CD4-positive, alpha-beta memory T cell (primary cell): ENCODE results near the gene TRIM39. TPM values are rescaled to one million over a fixed set of nuclear protein-coding genes. Genes with fewer than 3 reads are reported as not detected.

Source experiments
- CTCF ChIA-PET: fragments of 350-600 bp; sonication (Branson Sonifier 250); formaldehyde crosslinking; loops from one replicate; lab custom pipeline; 2021; ENCODE audit warnings: inconsistent platforms; ENCODE audit not compliant: partially characterized antibody; lab: Charles Lee
- POLR2A ChIA-PET: fragments of 350-600 bp; sonication (Branson Sonifier 250); formaldehyde crosslinking; loops from one replicate; lab custom pipeline; 2021; ENCODE audit not compliant: partially characterized antibody; lab: Charles Lee
- DNase-seq, 5 donors: peaks; one replicate each; pipeline versions ENCODE4 v3.0.0 to v3.0.0-alpha.2; 2020 to 2022; ENCODE audit warnings: mixed read lengths in 1 of 5
- H3K27ac ChIP-seq: one replicate; pipeline ENCODE4 v1.7.0; 2013; ENCODE audit warnings: low read depth, low read length
- H3K27me3 ChIP-seq: 2 replicates; pipeline ENCODE4 v1.7.0; 2013; ENCODE audit warnings: mild to moderate bottlenecking, low read length, moderate library complexity; ENCODE audit not compliant: insufficient read depth
- H3K36me3 ChIP-seq: 2 replicates; pipeline ENCODE4 v1.7.0; 2013; ENCODE audit warnings: mild to moderate bottlenecking, low read length, moderate library complexity; ENCODE audit not compliant: insufficient read depth
- H3K4me1 ChIP-seq: 2 replicates; pipeline ENCODE4 v1.7.0; 2013; ENCODE audit warnings: mild to moderate bottlenecking, low read length, moderate library complexity; ENCODE audit not compliant: insufficient read depth
- H3K4me3 ChIP-seq, 2 donors: one replicate each; pipeline ENCODE4 v1.7.0; 2013; ENCODE audit warnings: low read length in 2 of 2, mild to moderate bottlenecking in 1 of 2
- H3K9me3 ChIP-seq, 2 donors: one replicate each; pipeline ENCODE4 v1.7.0; 2013; ENCODE audit warnings: low read length in 2 of 2, control low read depth in 1 of 2; ENCODE audit not compliant: control insufficient read depth in 1 of 2
- H3K27ac Mint-ChIP-seq, 7 donors: one replicate each; pipeline ENCODE4 v1.8.0; 2020 to 2021; ENCODE audit warnings: mixed read lengths in 7 of 7, mild to moderate bottlenecking in 6 of 7, inconsistent platforms in 3 of 7, moderate library complexity in 3 of 7
- H3K27me3 Mint-ChIP-seq, 2 donors: one replicate each; pipeline ENCODE4 v1.8.0; 2020 to 2021; ENCODE audit warnings: mixed read lengths in 2 of 2
- H3K36me3 Mint-ChIP-seq, 2 donors: one replicate each; pipeline ENCODE4 v1.8.0; 2020 to 2021; ENCODE audit warnings: mixed read lengths in 2 of 2, inconsistent platforms in 1 of 2, mild to moderate bottlenecking in 1 of 2
- H3K4me1 Mint-ChIP-seq, 4 donors: one replicate each; pipeline ENCODE4 v1.8.0; 2020 to 2021; ENCODE audit warnings: mixed read lengths in 4 of 4, mild to moderate bottlenecking in 1 of 4
- H3K4me3 Mint-ChIP-seq, 8 donors: one replicate each; pipeline ENCODE4 v1.8.0; 2020 to 2021; ENCODE audit warnings: mixed read lengths in 8 of 8, mild to moderate bottlenecking in 7 of 8, moderate library complexity in 6 of 8, inconsistent platforms in 3 of 8
- H3K9me3 Mint-ChIP-seq, 8 donors: one replicate each; pipeline ENCODE4 v1.8.0; 2020 to 2021; ENCODE audit warnings: mixed read lengths in 8 of 8, mild to moderate bottlenecking in 5 of 8, inconsistent platforms in 3 of 8, moderate library complexity in 1 of 8
- intact Hi-C: fragments of 100-400 bp; cut with micrococcal nuclease; formaldehyde crosslinking; loops from one replicate; pipeline ENCODE4 v1.15.1; 2023
- polyA plus RNA-seq, 2 donors: library from polyadenylated mRNA; unstranded; fragments of 300-500 nt; fragmentation: Illumina TruSeq; gene quantifications; one replicate each; pipeline ENCODE4 v1.2.3, GENCODE V29; 2021
- total RNA-seq, 2 experiments: library from RNA; stranded (reverse); gene quantifications; one replicate each; pipeline ENCODE4 v1.2.3, GENCODE V29; 2021

TRIM39 gene
- total and polyA plus RNA-seq, 4 experiments from 2014 or later, result 6.9 to 30.9 (median 23.1) TPM

DNA sequence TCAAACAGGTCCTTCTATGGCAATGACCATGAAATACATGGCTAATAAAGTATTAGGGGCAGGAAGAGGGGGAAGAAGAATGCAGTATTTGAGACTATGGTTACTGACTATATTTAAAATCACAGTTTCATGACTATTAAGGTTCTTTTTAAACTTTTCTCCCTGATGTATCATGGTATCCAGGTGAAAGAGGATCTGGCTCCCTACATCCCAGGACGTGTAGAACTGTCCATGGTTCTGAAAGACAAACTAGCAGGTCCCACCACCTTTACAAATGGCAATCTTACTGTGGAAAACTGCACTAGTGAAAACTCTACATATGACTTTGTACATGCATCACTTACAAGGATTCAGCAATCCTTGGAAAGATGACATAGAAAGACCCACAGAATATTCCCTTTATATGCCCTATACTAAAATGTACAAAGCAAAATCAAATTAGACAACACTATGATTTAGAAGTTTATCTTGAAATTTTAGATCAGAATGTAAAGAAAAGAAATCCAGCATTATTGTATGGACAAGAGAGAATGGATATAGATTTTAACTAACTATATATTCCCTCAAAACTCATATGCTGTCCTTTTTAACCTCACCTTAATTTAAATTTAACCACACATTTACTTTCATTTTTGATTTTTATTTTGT lies 51.7 kb downstream of the TRIM39 start:
- Mint-ChIP-seq H3K4me3 (no peak overlapping the region), H3K27me3 (peaks cover 21 to 40% of the 10 kb centered on the region in 2 donors), H3K9me3 (no peaks in the 10 kb centered on the region), H3K36me3 (no peaks in the 10 kb centered on the region), H3K4me1 (peaks cover 0 to 2% (median 0%) of the 10 kb centered on the region in 4 donors), H3K27ac (no peak overlapping the region)
- H3K4me1 ChIP-seq, result no peaks in the 10 kb centered on the region
- H3K9me3 ChIP-seq, result no peaks in the 10 kb centered on the region
- peaks cover 6% of the 10 kb centered on the region for H3K27me3 ChIP-seq
- no peaks in the 10 kb centered on the region for H3K36me3 ChIP-seq
- intact Hi-C loops, result no loop called here
- H3K4me3 ChIP-seq, result no peak overlapping the region
- no peak overlapping the region for H3K27ac ChIP-seq
- ChIA-PET CTCF (no interaction called here), POLR2A (no interaction called here)
- no peak for DNase-seq

DNA sequence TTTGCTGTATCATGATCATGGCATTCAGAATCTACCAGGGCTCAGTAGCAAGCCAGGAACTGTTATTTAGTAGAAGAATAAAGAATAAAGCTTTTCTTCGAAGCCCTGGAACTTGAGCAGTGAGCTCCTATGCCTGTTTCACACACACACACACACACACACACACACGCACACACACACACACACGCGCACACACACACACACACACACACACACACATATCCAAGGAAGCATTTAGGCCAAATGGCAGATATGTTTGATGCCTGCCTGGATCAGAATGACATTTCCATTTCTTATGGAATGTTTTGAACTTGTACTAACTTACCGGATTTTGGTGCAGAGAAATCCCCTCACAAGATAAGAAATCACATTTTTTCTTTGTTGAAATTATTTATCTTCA lies 53.7 kb downstream of the TRIM39 start:
- no peak overlapping the region for H3K27ac Mint-ChIP-seq
- intact Hi-C loops, result no loop called here
- CTCF ChIA-PET, result interaction anchor here (0.9 kb wide), 1 partner anchor 23 kb away, joined by 3 read pairs; no protein-coding TSS in a partner anchor
- H3K36me3 Mint-ChIP-seq, result no peaks in the 10 kb centered on the region
- POLR2A ChIA-PET, result no interaction called here
- no peak overlapping the region for H3K27ac ChIP-seq
- no peaks in the 10 kb centered on the region for H3K9me3 Mint-ChIP-seq
- peaks cover 14% of the 10 kb centered on the region for H3K27me3 ChIP-seq
- H3K4me1 ChIP-seq, result no peaks in the 10 kb centered on the region
- no peak for DNase-seq
- no peaks in the 10 kb centered on the region for H3K36me3 ChIP-seq
- peaks cover 36 to 57% of the 10 kb centered on the region in 2 donors for H3K27me3 Mint-ChIP-seq
- no peak overlapping the region for H3K4me3 Mint-ChIP-seq
- no peak overlapping the region for H3K4me3 ChIP-seq
- peaks cover 0 to 2% (median 0%) of the 10 kb centered on the region in 4 donors for H3K4me1 Mint-ChIP-seq
- H3K9me3 ChIP-seq, result no peaks in the 10 kb centered on the region

DNA sequence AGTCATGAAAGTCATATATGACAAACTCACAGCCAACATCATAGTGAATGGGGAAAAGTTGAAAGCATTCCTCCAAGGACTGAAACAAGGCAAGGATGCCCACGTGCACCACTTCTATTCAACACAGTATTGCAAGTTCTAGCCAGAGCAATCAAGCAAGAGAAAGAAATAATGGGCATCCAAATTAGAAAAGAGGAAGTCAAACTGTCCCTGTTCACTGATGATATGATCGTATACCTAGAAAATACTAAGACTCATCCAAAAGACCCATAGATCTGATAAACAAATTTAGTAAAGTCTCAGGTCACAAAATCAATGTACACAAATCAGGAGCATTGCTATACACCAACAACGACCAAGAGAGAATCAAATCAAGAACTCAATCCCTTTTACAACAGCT lies 59.4 kb downstream of the TRIM39 start:
- Histone ChIP-seq H3K27ac (no peak overlapping the region), H3K9me3 (no peaks in the 10 kb centered on the region), H3K4me3 (no peak overlapping the region), H3K36me3 (no peaks in the 10 kb centered on the region), H3K27me3 (peaks cover 16% of the 10 kb centered on the region), H3K4me1 (no peaks in the 10 kb centered on the region)
- H3K4me3 Mint-ChIP-seq, result no peak overlapping the region
- DNase-seq, result no peak
- no peaks in the 10 kb centered on the region for H3K4me1 Mint-ChIP-seq
- H3K36me3 Mint-ChIP-seq, result no peaks in the 10 kb centered on the region
- H3K9me3 Mint-ChIP-seq, result peaks cover 0 to 1% (median 0%) of the 10 kb centered on the region in 8 donors
- ChIA-PET CTCF (no interaction called here), POLR2A (no interaction called here)
- intact Hi-C loops, result no loop called here
- H3K27ac Mint-ChIP-seq, result no peak overlapping the region
- peaks cover 54 to 76% of the 10 kb centered on the region in 2 donors for H3K27me3 Mint-ChIP-seq

DNA sequence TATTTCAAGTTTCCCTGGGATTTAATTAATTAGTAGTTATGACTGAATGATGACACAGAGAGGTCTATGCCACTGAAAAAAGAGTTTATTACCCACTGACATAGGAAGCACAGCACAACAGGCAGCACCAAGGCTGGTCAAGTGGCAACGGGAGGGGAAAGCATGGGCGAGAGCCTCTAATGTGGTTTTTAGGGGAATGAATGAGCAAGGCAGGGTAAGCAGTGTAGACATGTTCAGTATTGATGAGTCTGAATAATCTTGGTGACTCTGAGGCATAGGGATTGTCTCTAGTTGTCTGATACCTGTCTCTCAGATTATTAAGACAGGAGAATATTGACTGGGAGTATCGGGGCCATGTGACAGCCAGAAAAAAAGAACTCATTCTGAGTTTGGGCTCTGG lies 64.5 kb downstream of the TRIM39 start:
- no peaks in the 10 kb centered on the region for H3K9me3 ChIP-seq
- Mint-ChIP-seq H3K36me3 (no peaks in the 10 kb centered on the region), H3K9me3 (peaks cover 0 to 3% (median 0%) of the 10 kb centered on the region in 8 donors), H3K27ac (no peak overlapping the region), H3K4me3 (no peak overlapping the region), H3K27me3 (peaks cover 38 to 60% of the 10 kb centered on the region in 2 donors), H3K4me1 (no peaks in the 10 kb centered on the region)
- H3K4me3 ChIP-seq, result no peak overlapping the region
- DNase-seq, result no peak
- intact Hi-C loops, result no loop called here
- H3K4me1 ChIP-seq, result no peaks in the 10 kb centered on the region
- CTCF ChIA-PET, result no interaction called here
- H3K27me3 ChIP-seq, result peaks cover 4% of the 10 kb centered on the region
- H3K27ac ChIP-seq, result no peak overlapping the region
- POLR2A ChIA-PET, result no interaction called here
- H3K36me3 ChIP-seq, result no peaks in the 10 kb centered on the region

Other genes with a start within 250 kb of the TRIM39 start
- gene TRIM31, start 213.8 kb upstream of the TRIM39 start, total RNA-seq, result under 1 TPM in 1 of 2 experiments, not detected in 1; 0.20 TPM
- gene TRIM31, start 213.8 kb upstream of the TRIM39 start, polyA plus RNA-seq, result under 1 TPM; 0.11 to 0.21 TPM
- not detected for gene TRIM40, start 190.8 kb upstream of the TRIM39 start, total RNA-seq
- gene TRIM40, start 190.8 kb upstream of the TRIM39 start, polyA plus RNA-seq, result not detected
- gene TRIM10, start 165.7 kb upstream of the TRIM39 start, total RNA-seq, result not detected
- gene TRIM10, start 165.7 kb upstream of the TRIM39 start, polyA plus RNA-seq, result not detected
- not detected for gene TRIM15, start 163.4 kb upstream of the TRIM39 start, total RNA-seq
- not detected for gene TRIM15, start 163.4 kb upstream of the TRIM39 start, polyA plus RNA-seq
- 10 to 100 TPM; 60.0 to 60.7 TPM for gene TRIM26, start 113.5 kb upstream of the TRIM39 start, total RNA-seq
- gene TRIM26, start 113.5 kb upstream of the TRIM39 start, polyA plus RNA-seq, result 10 to 100 TPM; 17.3 to 51.0 TPM
- gene RPP21, start 18.2 kb downstream of the TRIM39 start, total RNA-seq, result 10 to 100 TPM; 51.6 to 57.6 TPM
- gene RPP21, start 18.2 kb downstream of the TRIM39 start, polyA plus RNA-seq, result 10 to 100 TPM; 81.6 to 81.8 TPM
- 1,000 to 10,000 TPM; 1,097 to 1,122 TPM for gene HLA-E, start 162.6 kb downstream of the TRIM39 start, total RNA-seq
- gene HLA-E, start 162.6 kb downstream of the TRIM39 start, polyA plus RNA-seq, result 1,000 to 10,000 TPM; 2,441 to 3,541 TPM
- gene GNL1, start 229.6 kb downstream of the TRIM39 start, total RNA-seq, result 10 to 100 TPM; 83.4 to 83.9 TPM
- gene GNL1, start 229.6 kb downstream of the TRIM39 start, polyA plus RNA-seq, result 10 to 100 TPM; 37.4 to 51.5 TPM
- gene PRR3, start 230.4 kb downstream of the TRIM39 start, total RNA-seq, result 10 to 100 TPM; 26.4 to 29.1 TPM
- 1 to 10 TPM; 4.3 to 8.5 TPM for gene PRR3, start 230.4 kb downstream of the TRIM39 start, polyA plus RNA-seq
- gene ABCF1, start 244.5 kb downstream of the TRIM39 start, total RNA-seq, result 10 to 100 TPM; 60.8 to 66.8 TPM
- 10 to 100 TPM in 1 of 2 donors, 1 to 10 TPM in 1; 7.5 to 46.6 TPM for gene ABCF1, start 244.5 kb downstream of the TRIM39 start, polyA plus RNA-seq